DOHH2 (cell line): ENCODE results near the gene GOLGA3.
"Not testable (repeated sequence)": the region's sequence is repeated elsewhere in the genome, so short reads cannot be mapped to it uniquely, and the experiment has no call there.

Experiments
- H3F3A ChIP-seq: fragments of 200-600 bp; sonication (generic), shearing (Covaris generic); 2 replicates; pipeline ENCODE4 v1.6.0; 2016; ENCODE audit warnings: antibody characterized with exemption, mild to moderate bottlenecking; ENCODE audit not compliant: control insufficient read depth, insufficient read depth
- H3K27ac ChIP-seq: fragments of 200-600 bp; sonication (generic); 2 replicates; pipeline ENCODE4 v1.5.1; 2014; ENCODE audit warnings: low read depth, mild to moderate bottlenecking, low read length, moderate library complexity
- H3K27me3 ChIP-seq: fragments of 200-600 bp; sonication (generic); 2 replicates; pipeline ENCODE4 v1.6.1; 2014; ENCODE audit warnings: mild to moderate bottlenecking, low read length, mixed read lengths; ENCODE audit not compliant: control insufficient read depth
- H3K36me3 ChIP-seq: fragments of 200-600 bp; sonication (generic); 2 replicates; pipeline ENCODE4 v1.6.1; 2014; ENCODE audit warnings: mild to moderate bottlenecking, low read length, moderate library complexity, mixed read lengths; ENCODE audit not compliant: control insufficient read depth
- H3K4me1 ChIP-seq: fragments of 200-600 bp; sonication (generic); 2 replicates; pipeline ENCODE4 v1.6.1; 2014; ENCODE audit warnings: mild to moderate bottlenecking, low read length, mixed read lengths; ENCODE audit not compliant: control insufficient read depth
- H3K4me2 ChIP-seq: fragments of 200-600 bp; sonication (generic); 2 replicates; pipeline ENCODE4 v1.6.0; 2014; ENCODE audit warnings: mild to moderate bottlenecking, low read length, moderate library complexity
- H3K4me3 ChIP-seq: fragments of 200-600 bp; sonication (generic); 2 replicates; pipeline ENCODE4 v1.5.1; 2014; ENCODE audit warnings: mild to moderate bottlenecking, low read length, mixed read lengths
- H3K79me2 ChIP-seq: fragments of 200-600 bp; sonication (generic); 2 replicates; pipeline ENCODE4 v1.6.1; 2014; ENCODE audit warnings: mild to moderate bottlenecking, low read length, mixed read lengths; ENCODE audit not compliant: control insufficient read depth
- H3K9me2 ChIP-seq: fragments of 200-600 bp; sonication (generic); replicated peaks from 2 replicates; pipeline ENCODE4 v1.6.1; 2014; ENCODE audit warnings: mild to moderate bottlenecking, low read length, mixed read lengths; ENCODE audit not compliant: control insufficient read depth
- H3K9me3 ChIP-seq: fragments of 200-600 bp; sonication (generic); 2 replicates; pipeline ENCODE4 v1.6.1; 2014; ENCODE audit warnings: antibody characterized with exemption, low read length, mixed read lengths; ENCODE audit not compliant: control insufficient read depth, insufficient read depth
- H4K20me1 ChIP-seq: fragments of 200-600 bp; sonication (generic); 2 replicates; pipeline ENCODE4 v1.6.0; 2014; ENCODE audit warnings: low read depth, mild to moderate bottlenecking, antibody characterized with exemption, low read length, moderate library complexity; ENCODE audit not compliant: control insufficient read depth, insufficient read depth
- CTCF ChIP-seq: fragments of 200-600 bp; sonication (generic); IDR thresholded peaks from one replicate; pipeline ENCODE4 v1.5.1; 2014; ENCODE audit warnings: antibody characterized with exemption, mild to moderate bottlenecking, low read depth, low read length; ENCODE audit not compliant: poor library complexity, severe bottlenecking
- EZH2phosphoT487 ChIP-seq: fragments of 200-600 bp; sonication (generic); IDR thresholded peaks from 2 replicates; pipeline ENCODE4 v1.6.1; 2017; ENCODE audit warnings: borderline replicate concordance, mild to moderate bottlenecking, antibody characterized with exemption, low read length, moderate library complexity, mixed read lengths

Gene GOLGA3

DNA sequence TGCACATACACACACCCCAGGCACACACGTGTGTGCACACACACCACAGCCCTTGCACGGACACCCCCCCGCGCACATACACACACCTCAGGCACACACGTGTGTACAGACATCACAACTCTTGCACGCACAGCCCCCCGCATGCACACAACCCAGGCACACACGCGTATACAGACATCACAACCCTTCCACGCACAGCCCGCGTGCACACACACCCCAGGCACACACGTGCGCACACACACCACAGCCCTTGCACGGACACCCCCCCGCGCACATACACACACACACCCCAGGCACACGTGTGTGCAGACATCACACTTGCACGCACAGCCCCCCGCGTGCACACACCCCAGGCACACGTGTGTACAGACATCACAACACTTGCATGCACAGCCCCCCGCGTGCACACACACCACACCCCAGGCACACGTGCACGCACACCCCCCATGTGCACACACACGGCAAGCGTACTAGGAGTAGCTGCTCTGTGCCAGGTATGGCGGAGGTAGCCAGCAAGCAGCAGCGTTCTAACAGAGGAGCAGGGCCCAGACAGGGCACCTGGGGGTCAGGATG lies 48.8 kb downstream of the GOLGA3 start:
- TF ChIP-seq CTCF (no peak), EZH2phosphoT487 (no peak)
- Histone ChIP-seq H3K4me2 (no peak overlapping the region), H3K27me3 (no peaks in the 10 kb centered on the region), H3K4me3 (no peak overlapping the region), H3K4me1 (no peaks in the 10 kb centered on the region), H4K20me1 (no peaks in the 10 kb centered on the region), H3K27ac (no peak overlapping the region), H3K36me3 (peaks cover 78% of the 10 kb centered on the region), H3F3A (peaks cover 4% of the 10 kb centered on the region; the same call in 1 of the 2 replicates), H3K9me2 (no peaks in the 10 kb centered on the region), H3K79me2 (no peaks in the 10 kb centered on the region), H3K9me3 (no peaks in the 10 kb centered on the region)

DNA sequence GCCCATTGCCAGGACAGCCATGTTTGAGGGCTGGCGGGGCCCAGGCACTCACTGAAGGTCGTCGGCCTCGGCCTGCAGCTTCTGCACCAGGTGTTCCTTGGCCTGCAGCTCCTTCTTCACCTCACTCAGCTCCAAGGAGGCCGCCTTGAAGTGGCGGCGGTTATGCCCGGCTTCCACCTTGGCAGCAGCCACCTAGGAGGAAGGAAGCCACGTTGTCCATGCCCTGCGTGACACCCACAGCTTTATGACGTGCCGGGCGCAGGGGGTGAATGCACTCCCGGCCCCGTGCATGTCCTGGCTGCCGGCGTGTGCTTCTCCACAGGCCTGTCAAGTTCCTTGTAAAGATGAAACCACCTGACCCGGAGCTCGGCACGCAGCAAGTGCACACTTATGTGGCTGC lies 51.1 kb downstream of the GOLGA3 start:
- Histone ChIP-seq H3K27ac (no peak overlapping the region), H3F3A (peaks cover 14% of the 10 kb centered on the region), H3K27me3 (no peaks in the 10 kb centered on the region), H3K36me3 (peaks cover 81% of the 10 kb centered on the region), H3K4me2 (no peak overlapping the region), H3K79me2 (peaks cover 9% of the 10 kb centered on the region), H3K4me1 (peaks cover 18% of the 10 kb centered on the region), H3K9me3 (no peaks in the 10 kb centered on the region), H3K9me2 (no peaks in the 10 kb centered on the region), H3K4me3 (no peak overlapping the region), H4K20me1 (no peaks in the 10 kb centered on the region)
- no peak for TF ChIP-seq CTCF
- no peak for TF ChIP-seq EZH2phosphoT487

GRCh38 chr12:132776816-132777568 lies 51.7 kb downstream of the GOLGA3 start:
- Histone ChIP-seq H4K20me1 (no peaks in the 10 kb centered on the region), H3K79me2 (peaks cover 9% of the 10 kb centered on the region), H3K27me3 (no peaks in the 10 kb centered on the region), H3K36me3 (peaks cover 79% of the 10 kb centered on the region), H3K4me2 (no peak overlapping the region), H3K4me1 (peaks cover 24% of the 10 kb centered on the region), H3K9me3 (no peaks in the 10 kb centered on the region), H3K27ac (no peak overlapping the region), H3K4me3 (no peak overlapping the region), H3F3A (peaks cover 19% of the 10 kb centered on the region), H3K9me2 (no peaks in the 10 kb centered on the region)
- TF ChIP-seq EZH2phosphoT487 (no peak), CTCF (no peak)

GRCh38 chr12:132776230-132776625 lies 52.4 kb downstream of the GOLGA3 start:
- not testable (repeated sequence) for H3K4me2 ChIP-seq, H3K27me3 ChIP-seq, H3K9me3 ChIP-seq, H4K20me1 ChIP-seq, H3K27ac ChIP-seq, H3K9me2 ChIP-seq, H3K79me2 ChIP-seq, H3K4me3 ChIP-seq
- H3F3A ChIP-seq = peaks cover 27% of the 10 kb centered on the region
- H3K36me3 ChIP-seq = peaks cover 81% of the 10 kb centered on the region
- H3K4me1 ChIP-seq = peaks cover 32% of the 10 kb centered on the region
